Ectodermal cell (in vitro differentiated cells): ENCODE measurements around the gene COPS7A.

Source experiments
- H3K27ac ChIP-seq: 2 replicates; pipeline ENCODE4 v1.7.0; 2013; ENCODE audit warnings: mild to moderate bottlenecking, low read depth, low read length; ENCODE audit not compliant: insufficient read depth, poor library complexity, severe bottlenecking
- H3K27me3 ChIP-seq: 2 replicates; pipeline ENCODE4 v1.7.0; 2013; ENCODE audit warnings: mild to moderate bottlenecking, low read length; ENCODE audit not compliant: insufficient read depth, control insufficient read depth, poor library complexity, severe bottlenecking
- H3K36me3 ChIP-seq: one replicate; pipeline ENCODE4 v1.7.0; 2013; ENCODE audit warnings: low read length; ENCODE audit not compliant: control insufficient read depth, insufficient read depth
- H3K4me1 ChIP-seq: one replicate; pipeline ENCODE4 v1.7.0; 2013; ENCODE audit warnings: low read length; ENCODE audit not compliant: control insufficient read depth, insufficient read depth
- H3K4me3 ChIP-seq: 2 replicates; pipeline ENCODE4 v1.7.0; 2013; ENCODE audit warnings: low read depth, low read length, control low read depth; ENCODE audit not compliant: insufficient read depth
- H3K9me3 ChIP-seq: 2 replicates; pipeline ENCODE4 v1.7.0; 2013; ENCODE audit warnings: mild to moderate bottlenecking, low read length, moderate library complexity; ENCODE audit not compliant: control insufficient read depth
- WGBS, 2 experiments: methylation state at CpG; one replicate each; pipeline ENCODE4 v1.1.7; 2013; ENCODE audit warnings: missing lambda C conversion rate in 2 of 2; 5-methylcytosine and 5-hydroxymethylcytosine counted together

COPS7A gene

DNA sequence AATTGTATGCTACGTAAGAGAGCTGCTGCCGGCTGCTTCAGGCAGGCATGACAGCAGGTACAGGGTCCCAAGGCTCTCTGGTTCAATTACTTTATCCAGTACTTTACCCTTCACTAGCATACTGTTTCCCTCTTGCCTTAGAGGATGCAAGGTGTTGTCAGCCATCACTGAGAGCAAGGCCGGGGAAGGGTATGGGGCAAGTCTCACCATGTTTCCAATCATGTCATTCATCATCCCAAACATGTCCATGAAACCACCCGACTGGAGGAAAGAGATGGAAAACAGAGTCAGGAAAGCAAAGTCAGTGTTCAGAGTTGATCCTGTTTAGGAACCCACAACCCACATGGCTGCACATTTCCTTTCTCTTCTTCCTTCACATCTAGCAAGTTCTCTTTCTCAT is 26.7 kb downstream of the COPS7A start:
- no peak overlapping the region for H3K4me3 ChIP-seq
- H3K9me3 ChIP-seq = no peaks in the 10 kb centered on the region
- H3K36me3 ChIP-seq = peaks cover 45% of the 10 kb centered on the region
- no peak overlapping the region for H3K27ac ChIP-seq
- H3K4me1 ChIP-seq = peaks cover 21% of the 10 kb centered on the region
- 92 to 98% methylated on average over 4 of the region's 4 CpGs for WGBS, 2 experiments
- H3K27me3 ChIP-seq = no peaks in the 10 kb centered on the region

- no peaks in the 10 kb centered on the region for H3K9me3 ChIP-seq
- H3K36me3 ChIP-seq = peaks cover 45% of the 10 kb centered on the region
- peaks cover 21% of the 10 kb centered on the region for H3K4me1 ChIP-seq
- no peaks in the 10 kb centered on the region for H3K27me3 ChIP-seq
- H3K4me3 ChIP-seq = peak overlapping the region; percentile 96
- H3K27ac ChIP-seq = no peak overlapping the region
- WGBS, 2 experiments = 93 to 97% methylated on average over 7 of the region's 7 CpGs
Observed at GRCh38 chr12:6751767-6752166, 27.9 kb downstream of the COPS7A start.

- Histone ChIP-seq H3K9me3 (no peaks in the 10 kb centered on the region), H3K4me1 (peaks cover 21% of the 10 kb centered on the region), H3K36me3 (peaks cover 41% of the 10 kb centered on the region), H3K4me3 (peak overlapping the region; percentile 96), H3K27ac (peak overlapping the region; percentile 93), H3K27me3 (no peaks in the 10 kb centered on the region)
- 8% methylated on average over 24 of the region's 24 CpGs for WGBS, 2 experiments
Observed at GRCh38 chr12:6752167-6752920, 28.5 kb downstream of the COPS7A start.

- Histone ChIP-seq H3K36me3 (peaks cover 33% of the 10 kb centered on the region), H3K27me3 (no peaks in the 10 kb centered on the region), H3K9me3 (no peaks in the 10 kb centered on the region), H3K4me1 (peaks cover 21% of the 10 kb centered on the region), H3K27ac (peak within 1 kb of the TSS; percentile 93), H3K4me3 (peak within 1 kb of the TSS; percentile 96)
- WGBS, 2 experiments = 0% methylated on average over 62 of the region's 62 CpGs
Observed at GRCh38 chr12:6752921-6753771, 29.3 kb downstream of the COPS7A start, which contains the start of gene MLF2. MLF2 (minus strand) TSS chr12:6753141; CDS start chr12:6752334, 807 bp downstream.

DNA sequence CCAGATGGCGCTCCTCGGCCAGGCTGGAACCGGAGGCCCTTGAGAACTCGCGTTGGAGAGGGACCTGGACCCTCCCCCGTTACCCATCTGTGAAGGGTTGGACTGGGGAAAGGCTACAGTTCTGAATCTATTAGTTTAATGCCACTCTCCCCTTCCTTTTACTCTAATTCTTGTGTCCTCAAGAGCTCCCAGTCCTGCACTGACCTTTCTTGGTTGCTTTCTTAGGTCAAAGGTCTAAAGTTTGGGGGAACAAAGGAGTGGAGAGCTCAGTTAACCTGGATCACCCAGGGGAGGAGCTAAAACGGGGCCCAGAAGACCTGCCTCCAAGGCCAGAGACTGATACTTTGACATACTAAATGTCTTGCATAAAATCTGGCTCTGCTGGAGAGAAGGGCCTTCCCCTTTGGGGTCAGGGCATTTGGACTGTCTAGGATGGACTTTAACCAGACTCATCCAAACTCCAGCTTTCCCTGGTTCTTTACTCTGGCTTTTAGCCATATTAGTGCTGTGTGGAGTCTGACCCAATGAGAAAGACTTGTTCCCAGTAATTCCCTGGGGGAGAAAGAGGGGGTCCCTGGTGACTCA is 30.0 kb downstream of the COPS7A start:
- 1 to 2% methylated on average over 7 of the region's 7 CpGs for WGBS, 2 experiments
- Histone ChIP-seq H3K27me3 (no peaks in the 10 kb centered on the region), H3K4me3 (peak overlapping the region; percentile 96), H3K4me1 (peaks cover 25% of the 10 kb centered on the region), H3K27ac (peak overlapping the region; percentile 93), H3K36me3 (peaks cover 26% of the 10 kb centered on the region), H3K9me3 (no peaks in the 10 kb centered on the region)

GRCh38 chr12:6754411-6754810 is 30.6 kb downstream of the COPS7A start:
- Histone ChIP-seq H3K27me3 (no peaks in the 10 kb centered on the region), H3K9me3 (no peaks in the 10 kb centered on the region), H3K4me1 (peaks cover 26% of the 10 kb centered on the region), H3K27ac (no peak overlapping the region), H3K36me3 (peaks cover 21% of the 10 kb centered on the region), H3K4me3 (no peak overlapping the region)
- WGBS, 2 experiments = 91 to 94% methylated on average over 2 of the region's 2 CpGs

DNA sequence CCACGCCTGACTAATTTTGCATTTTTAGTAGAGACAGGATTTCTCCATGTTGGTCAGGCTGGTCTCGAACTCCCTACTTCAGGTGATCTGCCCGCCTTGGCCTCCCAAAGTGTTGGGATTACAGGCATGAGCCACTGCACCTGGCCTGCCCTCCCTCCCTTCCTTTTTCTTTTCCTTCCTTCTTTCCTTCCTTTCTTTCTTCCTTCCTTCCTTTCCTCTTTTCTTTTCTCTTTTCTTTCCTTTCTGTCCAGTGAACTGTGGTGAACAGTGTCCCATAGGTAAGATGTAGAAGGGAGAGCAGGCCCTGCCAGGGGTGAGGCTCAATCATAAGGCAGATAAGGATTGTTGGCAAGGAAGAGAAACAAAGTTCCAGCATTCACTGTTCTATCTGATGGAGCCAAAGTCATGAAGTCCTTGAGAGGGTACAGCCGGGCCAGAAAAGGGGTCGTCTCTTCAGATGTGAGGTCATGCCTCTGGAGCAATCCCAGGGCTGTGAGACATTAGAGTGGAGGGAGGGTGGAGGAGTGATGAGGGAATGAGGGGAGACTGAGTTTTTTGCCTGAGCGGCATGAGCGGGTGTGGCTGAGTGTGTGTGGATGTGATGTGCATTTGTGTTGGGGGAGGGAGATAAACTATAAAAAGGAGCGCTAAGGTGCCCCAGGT is 33.3 kb downstream of the COPS7A start:
- no peaks in the 10 kb centered on the region for H3K27me3 ChIP-seq
- H3K27ac ChIP-seq = no peak overlapping the region
- WGBS, 2 experiments = 92% methylated on average over 8 of the region's 8 CpGs
- no peaks in the 10 kb centered on the region for H3K9me3 ChIP-seq
- H3K4me1 ChIP-seq = peaks cover 17% of the 10 kb centered on the region
- no peaks in the 10 kb centered on the region for H3K36me3 ChIP-seq
- H3K4me3 ChIP-seq = no peak overlapping the region

DNA sequence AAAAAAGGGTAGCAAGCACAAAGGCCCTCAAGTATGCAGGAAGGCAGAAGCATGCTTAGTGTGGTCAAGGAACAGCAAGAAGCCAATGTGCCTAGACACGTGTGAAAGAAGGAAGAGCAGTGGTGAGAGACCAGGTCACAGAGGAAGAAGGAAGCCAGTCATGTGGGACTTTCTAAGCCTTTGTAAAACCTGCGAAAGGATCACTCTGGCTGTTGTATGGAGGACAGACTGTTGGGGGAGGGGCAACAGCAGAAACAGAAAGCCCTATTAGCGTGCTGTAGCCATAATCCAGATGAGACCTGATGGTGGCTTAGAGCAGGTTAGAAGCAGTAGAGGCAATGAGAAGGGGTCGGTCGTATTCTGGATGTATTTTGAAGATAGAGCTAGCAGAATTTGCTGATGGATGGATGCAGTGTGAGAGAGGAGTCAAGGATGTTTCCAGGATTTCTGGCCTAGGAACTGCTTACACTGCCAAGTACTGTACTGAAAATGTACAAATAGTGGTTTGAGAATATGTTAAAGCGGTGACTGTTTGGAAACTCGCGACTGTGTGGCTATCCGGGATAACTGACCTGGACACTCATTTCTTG is 34.8 kb downstream of the COPS7A start:
- H3K36me3 ChIP-seq = no peaks in the 10 kb centered on the region
- 87 to 88% methylated on average over 9 of the region's 9 CpGs for WGBS, 2 experiments
- no peaks in the 10 kb centered on the region for H3K9me3 ChIP-seq
- no peak overlapping the region for H3K27ac ChIP-seq
- no peak overlapping the region for H3K4me3 ChIP-seq
- no peaks in the 10 kb centered on the region for H3K27me3 ChIP-seq
- H3K4me1 ChIP-seq = peaks cover 22% of the 10 kb centered on the region

GRCh38 chr12:6759741-6760140 is 35.9 kb downstream of the COPS7A start:
- H3K27me3 ChIP-seq = no peaks in the 10 kb centered on the region
- 77 to 80% methylated on average over 5 of the region's 5 CpGs for WGBS, 2 experiments
- no peak overlapping the region for H3K27ac ChIP-seq
- no peak overlapping the region for H3K4me3 ChIP-seq
- no peaks in the 10 kb centered on the region for H3K9me3 ChIP-seq
- H3K4me1 ChIP-seq = peaks cover 16% of the 10 kb centered on the region
- H3K36me3 ChIP-seq = no peaks in the 10 kb centered on the region
